Keratinocyte (primary cell): ENCODE data around the gene RFPL4A.

Source experiments
- CTCF ChIP-seq, 3 experiments: IDR thresholded peaks in 1 of 3; conservative IDR thresholded peaks in 1 of 3; optimal IDR thresholded peaks in 1 of 3; 2 replicates in 2 of 3; 3 replicates in 1 of 3; pipeline versions ENCODE3 to v1.5.1; 2011; ENCODE audit warnings: low read length in 3 of 3, mild to moderate bottlenecking in 3 of 3, moderate library complexity in 2 of 3, control low read depth in 1 of 3, inconsistent platforms in 1 of 3; ENCODE audit not compliant: insufficient read depth in 2 of 3; ENCODE audit errors: extremely low read depth in 1 of 3
- EZH2 ChIP-seq: IDR thresholded peaks from one replicate; pipeline ENCODE4 v1.6.1; 2012; ENCODE audit warnings: inconsistent platforms, mild to moderate bottlenecking, low read length, moderate library complexity

GRCh38 chr19:55720214-55720746, 38.6 kb upstream of the RFPL4A start:
- TF ChIP-seq EZH2 (no peak), CTCF (optimal IDR thresholded peaks at IDR 0.05 in 1 of 3, IDR thresholded peaks at IDR 0.05 in 1 of 3, conservative IDR thresholded peaks at IDR 0.05 in 1 of 3; ENCODE audit: extremely low read depth in 1 of 3, insufficient read depth in 2 of 3, low read length in 3 of 3) (no peak)
